Gastroesophageal sphincter (tissue), 3 donors: ENCODE results near the gene PPBP.

Source experiments
- EP300 ChIP-seq: sonication (generic); formaldehyde crosslinking; IDR thresholded peaks from one replicate; pipeline ENCODE4 v1.6.1; 2017; ENCODE audit warnings: antibody characterized with exemption, mild to moderate bottlenecking
- POLR2A ChIP-seq, 2 donors: fragments of 450-650 bp; IDR thresholded peaks; one replicate each; pipeline ENCODE4 v1.6.1; 2017; ENCODE audit warnings: antibody characterized with exemption in 2 of 2, mild to moderate bottlenecking in 2 of 2, moderate library complexity in 1 of 2
- POLR2AphosphoS5 ChIP-seq: sonication (generic); formaldehyde crosslinking; IDR thresholded peaks from one replicate; pipeline ENCODE4 v1.6.1; 2017; ENCODE audit warnings: antibody characterized with exemption
- TF ChIP-seq, protein P1 (sequence below), 4 experiments: fragments of 200-600 bp in 2 of 4; fragments of 450-650 bp in 2 of 4; sonication (generic) in 1 of 4; IDR thresholded peaks; one replicate each; pipeline ENCODE4 v1.5.1; 2017 to 2019; ENCODE audit warnings: antibody characterized with exemption in 4 of 4, mild to moderate bottlenecking in 2 of 4, moderate library complexity in 2 of 4

DNA sequence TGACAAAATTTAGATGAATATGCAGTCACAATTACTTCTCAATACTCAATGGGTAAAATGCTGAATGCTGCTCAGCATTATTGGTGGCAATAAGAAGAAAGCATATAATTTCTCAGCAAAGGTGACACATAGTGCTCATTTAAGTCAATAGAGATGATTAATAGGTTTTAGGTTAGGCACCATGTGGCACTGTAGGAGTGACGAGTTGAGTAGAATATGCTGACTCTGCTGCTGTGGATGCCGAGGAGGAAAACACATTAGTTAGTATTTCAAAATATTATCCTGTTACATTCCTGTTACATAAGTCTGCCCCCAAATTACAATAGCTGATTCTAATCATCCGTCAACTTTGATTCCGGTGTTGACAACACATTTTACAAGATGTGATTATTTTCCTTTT is 24.1 kb upstream of the PPBP start:
- TF ChIP-seq POLR2A (IDR thresholded peaks at IDR 0.05) (no peak), EP300 (no peak), POLR2AphosphoS5 (no peak)
- TF ChIP-seq, protein P1, sequence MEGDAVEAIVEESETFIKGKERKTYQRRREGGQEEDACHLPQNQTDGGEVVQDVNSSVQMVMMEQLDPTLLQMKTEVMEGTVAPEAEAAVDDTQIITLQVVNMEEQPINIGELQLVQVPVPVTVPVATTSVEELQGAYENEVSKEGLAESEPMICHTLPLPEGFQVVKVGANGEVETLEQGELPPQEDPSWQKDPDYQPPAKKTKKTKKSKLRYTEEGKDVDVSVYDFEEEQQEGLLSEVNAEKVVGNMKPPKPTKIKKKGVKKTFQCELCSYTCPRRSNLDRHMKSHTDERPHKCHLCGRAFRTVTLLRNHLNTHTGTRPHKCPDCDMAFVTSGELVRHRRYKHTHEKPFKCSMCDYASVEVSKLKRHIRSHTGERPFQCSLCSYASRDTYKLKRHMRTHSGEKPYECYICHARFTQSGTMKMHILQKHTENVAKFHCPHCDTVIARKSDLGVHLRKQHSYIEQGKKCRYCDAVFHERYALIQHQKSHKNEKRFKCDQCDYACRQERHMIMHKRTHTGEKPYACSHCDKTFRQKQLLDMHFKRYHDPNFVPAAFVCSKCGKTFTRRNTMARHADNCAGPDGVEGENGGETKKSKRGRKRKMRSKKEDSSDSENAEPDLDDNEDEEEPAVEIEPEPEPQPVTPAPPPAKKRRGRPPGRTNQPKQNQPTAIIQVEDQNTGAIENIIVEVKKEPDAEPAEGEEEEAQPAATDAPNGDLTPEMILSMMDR (IDR thresholded peaks at IDR 0.05) = no peak
